ENCODE data around the gene ANXA4. TPM values are rescaled to one million over a fixed set of nuclear protein-coding genes. Genes with fewer than 3 reads are reported as not detected.

The ANXA4 gene
- total and polyA plus RNA-seq, 2 of the 13 experiments (the other 11 are each of a cell fraction or from before 2014, with no cell fraction given): 155 to 168 TPM

Small RNA genes lying within 50 kb of the gene (small RNA-seq; reads per million reads assigned to genes)
- 0 reads per million in 3 experiments for gene RPL23AP92 (ENCODE audit: insufficient read depth in 2 of 3, insufficient read length in 3 of 3, low read depth in 2 of 3, low replicate concordance in 1 of 3)

Other genes starting within 250 kb of the ANXA4 start
- 10.3 and 15.2 TPM in 2 replicates for gene AAK1, start 98.4 kb upstream of the ANXA4 start, total RNA-seq (2016; rRNA removed; fragmentation: Illumina TruSeq; extraction: Trizol)
- gene AAK1, start 98.4 kb upstream of the ANXA4 start, polyA plus RNA-seq (2011; rRNA removed): 9.4 and 9.8 TPM in 2 replicates
- gene GMCL1, start 87.5 kb downstream of the ANXA4 start, total RNA-seq (2016; rRNA removed; fragmentation: Illumina TruSeq; extraction: Trizol): 18.7 and 24.0 TPM in 2 replicates
- 13.3 and 24.0 TPM in 2 replicates for gene GMCL1, start 87.5 kb downstream of the ANXA4 start, polyA plus RNA-seq (2011; rRNA removed)
- gene SNRNP27, start 151.8 kb downstream of the ANXA4 start, total RNA-seq (2016; rRNA removed; fragmentation: Illumina TruSeq; extraction: Trizol): 54.6 and 80.8 TPM in 2 replicates
- gene SNRNP27, start 151.8 kb downstream of the ANXA4 start, polyA plus RNA-seq (2011; rRNA removed): 36.4 and 49.8 TPM in 2 replicates
- 6.4 and 7.7 TPM in 2 replicates for gene MXD1, start 173.0 kb downstream of the ANXA4 start, total RNA-seq (2016; rRNA removed; fragmentation: Illumina TruSeq; extraction: Trizol)
- gene MXD1, start 173.0 kb downstream of the ANXA4 start, polyA plus RNA-seq (2011; rRNA removed): 12.0 and 14.9 TPM in 2 replicates
- gene ASPRV1, start 219.5 kb downstream of the ANXA4 start, total RNA-seq (2016; rRNA removed; fragmentation: Illumina TruSeq; extraction: Trizol): 0.40 and 0.42 TPM in 2 replicates
- 0.48 and 0.52 TPM in 2 replicates for gene ASPRV1, start 219.5 kb downstream of the ANXA4 start, polyA plus RNA-seq (2011; rRNA removed)

All from HepG2 (cell line).